Heart left ventricle (tissue), 13 donors: Measurements from ENCODE around the gene BAK1.

ENCODE experiments used
- CTCF ChIP-seq, 12 donors: fragments of 200-600 bp; sonication (generic) in 4 of 12; IDR thresholded peaks; one replicate each; pipeline versions ENCODE4 v1.5.0 to v1.8.0; 2018 to 2022; ENCODE audit warnings: antibody characterized with exemption in 12 of 12, mild to moderate bottlenecking in 5 of 12
- POLR2A ChIP-seq, 2 donors: fragments of 450-650 bp; IDR thresholded peaks; one replicate each; pipeline ENCODE4 v1.6.1; 2017; ENCODE audit warnings: antibody characterized with exemption in 2 of 2, mild to moderate bottlenecking in 2 of 2, moderate library complexity in 2 of 2
- donor health status: ischemic (EF 13 %, LVEDD 7.1; RV severe dilation, severe dysfunction).
- donor health status: DM: no; HTN: yes; CAD: no.
- donor health status: DM: no; HTN: no; CAD: no.
- donor health status: ischemic (EF 25% LVEDD 6.9; RV normal size, moderate dysfunction).
- donor health status: ischemic (EF 25% LVEDD 5.7; RV mildly dilated, moderate dysfunction).
- donor health status: ischemic (EF 35%, LVEDD 5.7; RV mildly dilated, moderate dysfunction).
- donor health status: nonischemic (EF 11% LVEDD 7.7; RV severe dilation, severe dysfunction).
- donor health status: DM: yes; HTN: yes; CAD: no.
- donor health status: PGD.
- donor health status: ischemic (EF 29% LVEDD 5.4; RV normal size, mild dysfunction).
- donor health status: nonischemic (EF 23%, LVEDD 6.1; RV moderate dilation, normal function).

- TF ChIP-seq CTCF (IDR thresholded peaks at IDR 0.05) (no peak), POLR2A (IDR thresholded peaks at IDR 0.05) (no peak)
Observed at GRCh38 chr6:33593414-33593727, 13.3 kb upstream of the BAK1 start.
